Calu3 (cell line): Measurements from ENCODE around the gene NPTX1. TPM values are rescaled to one million over a fixed set of nuclear protein-coding genes. Genes with fewer than 3 reads are reported as not detected.
"Not testable (repeated sequence)": the region's sequence is repeated elsewhere in the genome, so short reads cannot be mapped to it uniquely, and the experiment has no call there.

Source experiments
- BruUV-seq: library from RNA; stranded (reverse); fragments of 400-500 nt; replicated peaks from 2 replicates; lab custom pipeline; 2021; lab: Mats Ljungman, UMichigan
- CTCF ChIA-PET: fragments of 300-600 bp; sonication (Branson Sonifier 250); formaldehyde crosslinking; loops from one replicate; lab custom pipeline; 2022; ENCODE audit warnings: antibody characterized with exemption; lab: Charles Lee
- DNase-seq: peaks from one replicate; pipeline ENCODE4 v3.0.0; 2022
- H3K27ac Mint-ChIP-seq: one replicate; pipeline ENCODE4 v1.8.0; 2022; ENCODE audit warnings: mixed read lengths; ENCODE audit not compliant: unreplicated experiment
- H3K27me3 Mint-ChIP-seq: one replicate; pipeline ENCODE4 v1.8.0; 2022; ENCODE audit warnings: mixed read lengths; ENCODE audit not compliant: unreplicated experiment
- H3K36me3 Mint-ChIP-seq: one replicate; pipeline ENCODE4 v1.8.0; 2022; ENCODE audit warnings: mild to moderate bottlenecking, moderate library complexity, mixed read lengths; ENCODE audit not compliant: insufficient read depth, unreplicated experiment
- H3K4me1 Mint-ChIP-seq: one replicate; pipeline ENCODE4 v1.8.0; 2022; ENCODE audit warnings: mild to moderate bottlenecking, low read depth, mixed read lengths; ENCODE audit not compliant: unreplicated experiment
- H3K4me3 Mint-ChIP-seq: one replicate; pipeline ENCODE4 v1.8.0; 2022; ENCODE audit warnings: mild to moderate bottlenecking, low read depth, moderate library complexity, mixed read lengths; ENCODE audit not compliant: unreplicated experiment
- H3K9me3 Mint-ChIP-seq: one replicate; pipeline ENCODE4 v1.8.0; 2022; ENCODE audit warnings: low read depth, mixed read lengths; ENCODE audit not compliant: unreplicated experiment
- CTCF ChIP-seq: fragments of 200-600 bp; IDR thresholded peaks from one replicate; pipeline ENCODE4 v1.8.0; 2022; ENCODE audit warnings: antibody characterized with exemption; ENCODE audit not compliant: unreplicated experiment
- intact Hi-C: fragments of 100-400 bp; cut with micrococcal nuclease; formaldehyde crosslinking; loops from one replicate; pipeline ENCODE4 v1.10.0; 2022; ENCODE audit not compliant: unreplicated experiment
- total RNA-seq: library from RNA; stranded (reverse); gene quantifications from 2 replicates; pipeline ENCODE4 v1.2.3, GENCODE V29; 2022

Gene NPTX1
- total RNA-seq, 1 experiment from 2014 or later, result 0.21 TPM

- intact Hi-C loops, result no loop called here
- no TSS peak for BruUV-seq
- no peak for TF ChIP-seq CTCF
- Mint-ChIP-seq H3K4me3 (no peak overlapping the region), H3K36me3 (peaks cover 4% of the 10 kb centered on the region), H3K9me3 (no peaks in the 10 kb centered on the region), H3K27me3 (peaks cover 55% of the 10 kb centered on the region), H3K4me1 (no peaks in the 10 kb centered on the region), H3K27ac (no peak overlapping the region)
- CTCF ChIA-PET, result no interaction called here
- DNase-seq, result no peak
Observed at GRCh38 chr17:80507965-80508364, 31.6 kb upstream of the NPTX1 start.

- H3K27me3 Mint-ChIP-seq, result peaks cover 61% of the 10 kb centered on the region
- BruUV-seq, H3K9me3 Mint-ChIP-seq, CTCF ChIA-PET, H3K4me1 Mint-ChIP-seq, H3K4me3 Mint-ChIP-seq, H3K36me3 Mint-ChIP-seq, DNase-seq, intact Hi-C loops, H3K27ac Mint-ChIP-seq: not testable (repeated sequence)
Observed at GRCh38 chr17:80507177-80507576, 30.8 kb upstream of the NPTX1 start.

GRCh38 chr17:80504686-80505413 lies 28.4 kb upstream of the NPTX1 start:
- Mint-ChIP-seq H3K27me3 (peaks cover 84% of the 10 kb centered on the region), H3K4me1 (no peaks in the 10 kb centered on the region), H3K36me3 (peaks cover 4% of the 10 kb centered on the region), H3K4me3 (no peak overlapping the region), H3K9me3 (no peaks in the 10 kb centered on the region), H3K27ac (no peak overlapping the region)
- CTCF ChIA-PET, result no interaction called here
- no TSS peak for BruUV-seq
- TF ChIP-seq CTCF, result no peak
- intact Hi-C loops, result no loop called here
- no peak for DNase-seq

GRCh38 chr17:80503921-80504320 lies 27.5 kb upstream of the NPTX1 start:
- BruUV-seq, result no TSS peak
- Mint-ChIP-seq H3K36me3 (peaks cover 4% of the 10 kb centered on the region), H3K4me3 (no peak overlapping the region), H3K4me1 (no peaks in the 10 kb centered on the region), H3K27ac (no peak overlapping the region), H3K9me3 (no peaks in the 10 kb centered on the region), H3K27me3 (peaks cover 93% of the 10 kb centered on the region)
- intact Hi-C loops, result no loop called here
- TF ChIP-seq CTCF, result no peak
- no peak for DNase-seq
- CTCF ChIA-PET, result no interaction called here

- no TSS peak for BruUV-seq
- peaks cover 4% of the 10 kb centered on the region for H3K36me3 Mint-ChIP-seq
Observed at GRCh38 chr17:80503031-80503430, 26.6 kb upstream of the NPTX1 start.

More at GRCh38 chr17:80503031-80503430, 26.6 kb upstream of the NPTX1 start:
- intact Hi-C loops, result no loop called here
- no peak for TF ChIP-seq CTCF
- Mint-ChIP-seq H3K4me3 (no peak overlapping the region), H3K4me1 (no peaks in the 10 kb centered on the region), H3K27ac (no peak overlapping the region), H3K27me3 (peaks cover 97% of the 10 kb centered on the region), H3K9me3 (no peaks in the 10 kb centered on the region)
- DNase-seq, result no peak
- CTCF ChIA-PET, result no interaction called here
